Neural cell (in vitro differentiated cells): ENCODE measurements around the gene EEIG1. TPM values are rescaled to one million over a fixed set of nuclear protein-coding genes. Genes with fewer than 3 reads are reported as not detected.

Source experiments
- H2AFZ ChIP-seq: fragments of 200-600, 300-800 bp; sonication (generic), shearing (Covaris generic); 2 replicates; pipeline ENCODE4 v1.6.0; 2014; ENCODE audit warnings: low read depth, mild to moderate bottlenecking, antibody characterized with exemption, low read length, moderate library complexity
- H3F3A ChIP-seq: fragments of 200-600 bp; shearing (Covaris generic); 2 replicates; pipeline ENCODE4 v1.6.1; 2016; ENCODE audit warnings: mild to moderate bottlenecking, moderate library complexity, mixed read lengths, antibody characterized with exemption, low read length; ENCODE audit not compliant: insufficient read depth, poor library complexity, severe bottlenecking
- H3K27ac ChIP-seq: fragments of 200-600, 300-800 bp; sonication (generic), shearing (Covaris generic); 2 replicates; pipeline ENCODE4 v1.5.1; 2014; ENCODE audit warnings: mild to moderate bottlenecking, low read length, moderate library complexity
- H3K27me3 ChIP-seq: fragments of 300-800, 200-600 bp; sonication (generic), shearing (Covaris generic); 2 replicates; pipeline ENCODE4 v1.6.0; 2014; ENCODE audit warnings: mild to moderate bottlenecking, low read depth, low read length, moderate library complexity; ENCODE audit not compliant: insufficient read depth
- H3K36me3 ChIP-seq: fragments of 300-800, 200-600 bp; sonication (generic), shearing (Covaris generic); 2 replicates; pipeline ENCODE4 v1.5.1; 2014; ENCODE audit warnings: mild to moderate bottlenecking, antibody characterized with exemption, low read length, moderate library complexity; ENCODE audit not compliant: insufficient read depth
- H3K4me2 ChIP-seq: fragments of 300-800, 200-600 bp; sonication (generic), shearing (Covaris generic); 2 replicates; pipeline ENCODE4 v1.6.0; 2014; ENCODE audit warnings: mild to moderate bottlenecking, low read length
- H3K4me3 ChIP-seq: fragments of 300-800, 200-600 bp; sonication (generic), shearing (Covaris generic); 2 replicates; pipeline ENCODE4 v1.5.1; 2014; ENCODE audit warnings: mild to moderate bottlenecking, low read length, moderate library complexity
- H3K79me2 ChIP-seq: fragments of 200-600 bp; shearing (Covaris generic); replicated peaks from 2 replicates; pipeline ENCODE4 v1.6.0; 2014; ENCODE audit warnings: mild to moderate bottlenecking, low read length, moderate library complexity; ENCODE audit not compliant: insufficient read depth
- H3K9ac ChIP-seq: fragments of 300-800, 200-600 bp; sonication (generic), shearing (Covaris generic); 2 replicates; pipeline ENCODE4 v1.6.1; 2016; ENCODE audit warnings: mild to moderate bottlenecking, low read length, mixed read lengths
- H3K9me2 ChIP-seq: fragments of 200-600 bp; shearing (Covaris generic); 2 replicates; pipeline ENCODE4 v1.6.1; 2016; ENCODE audit warnings: mild to moderate bottlenecking, low read length, mixed read lengths; ENCODE audit not compliant: insufficient read depth
- H3K9me3 ChIP-seq: fragments of 200-600, 300-800 bp; sonication (generic), shearing (Covaris generic); 2 replicates; pipeline ENCODE4 v1.6.1; 2016; ENCODE audit warnings: mild to moderate bottlenecking, mixed run types, low read length, moderate library complexity, mixed read lengths
- H4K20me1 ChIP-seq: fragments of 200-600 bp; shearing (Covaris generic); 2 replicates; pipeline ENCODE4 v1.6.1; 2016; ENCODE audit warnings: mild to moderate bottlenecking, mixed run types; ENCODE audit not compliant: insufficient read depth
- CTCF ChIP-seq: fragments of 450-650 bp; IDR thresholded peaks from 2 replicates; pipeline ENCODE4 v1.5.1; 2014; ENCODE audit warnings: antibody characterized with exemption, mild to moderate bottlenecking, moderate library complexity; ENCODE audit not compliant: poor library complexity, severe bottlenecking
- EP300 ChIP-seq: fragments of 450-650 bp; conservative IDR thresholded peaks from 2 replicates; pipeline ENCODE4 v1.6.1; 2014; ENCODE audit warnings: antibody characterized with exemption, mild to moderate bottlenecking, moderate library complexity; ENCODE audit not compliant: poor library complexity, severe bottlenecking
- EZH2 ChIP-seq: fragments of 200-600, 300-800 bp; shearing (Covaris generic), sonication (generic); IDR thresholded peaks from 2 replicates; pipeline ENCODE4 v1.6.1; 2014; ENCODE audit warnings: antibody characterized with exemption, low read length, borderline replicate concordance, mild to moderate bottlenecking; ENCODE audit not compliant: insufficient read depth, poor library complexity, severe bottlenecking
- MXI1 ChIP-seq: fragments of 450-650 bp; conservative IDR thresholded peaks from 2 replicates; pipeline ENCODE4 v1.6.1; 2014; ENCODE audit warnings: antibody characterized with exemption, mild to moderate bottlenecking; ENCODE audit not compliant: poor library complexity, severe bottlenecking
- POLR2AphosphoS5 ChIP-seq: IDR thresholded peaks from 2 replicates; pipeline ENCODE4 v1.6.1; 2012
- RAD21 ChIP-seq: fragments of 450-650 bp; conservative IDR thresholded peaks from 2 replicates; pipeline ENCODE4 v1.6.1; 2014; ENCODE audit warnings: antibody characterized with exemption, mild to moderate bottlenecking, moderate library complexity
- REST ChIP-seq: IDR thresholded peaks from 2 replicates; pipeline ENCODE4 v1.6.1; 2012; ENCODE audit warnings: borderline replicate concordance
- SMC3 ChIP-seq: fragments of 450-650 bp; conservative IDR thresholded peaks from 2 replicates; pipeline ENCODE4 v1.6.1; 2014; ENCODE audit warnings: antibody characterized with exemption, mild to moderate bottlenecking, moderate library complexity; ENCODE audit not compliant: poor library complexity
- TAF1 ChIP-seq: IDR thresholded peaks from 2 replicates; pipeline ENCODE4 v1.6.1; 2012; ENCODE audit warnings: low read depth
- polyA plus RNA-seq: library from polyadenylated mRNA; depleted of rRNA; stranded (reverse); fragments of >200 nt; gene quantifications from 2 replicates; pipeline ENCODE4 v1.2.3, GENCODE V29; 2014

EEIG1 gene
- polyA plus RNA-seq, 1 donor from 2014 or later, result 6.7 TPM

GRCh38 chr9:128002959-128003358, 22.2 kb upstream of the EEIG1 start:
- H3F3A ChIP-seq, result no peaks in the 10 kb centered on the region
- TF ChIP-seq MXI1 (no peak), RAD21 (no peak), EP300 (no peak), TAF1 (no peak), REST (no peak), SMC3 (no peak), CTCF (no peak), POLR2AphosphoS5 (no peak), EZH2 (no peak)
- H3K79me2 ChIP-seq, result no peaks in the 10 kb centered on the region
- no peaks in the 10 kb centered on the region for H4K20me1 ChIP-seq
- H3K4me3 ChIP-seq, result no peak overlapping the region
- H3K9ac ChIP-seq, result no peak overlapping the region
- no peak overlapping the region for H3K27ac ChIP-seq
- no peaks in the 10 kb centered on the region for H3K9me2 ChIP-seq
- H3K4me2 ChIP-seq, result no peak overlapping the region
- no peaks in the 10 kb centered on the region for H3K36me3 ChIP-seq
- no peaks in the 10 kb centered on the region for H3K27me3 ChIP-seq
- H3K9me3 ChIP-seq, result no peaks in the 10 kb centered on the region
- H2AFZ ChIP-seq, result no peak overlapping the region

GRCh38 chr9:128001779-128002298, 21.1 kb upstream of the EEIG1 start:
- no peak for TF ChIP-seq POLR2AphosphoS5
- no peak for TF ChIP-seq SMC3
- no peak for TF ChIP-seq TAF1
- Histone ChIP-seq H3K79me2 (no peaks in the 10 kb centered on the region), H3K36me3 (no peaks in the 10 kb centered on the region), H3K4me2 (no peak overlapping the region), H4K20me1 (no peaks in the 10 kb centered on the region), H3K9me3 (no peaks in the 10 kb centered on the region), H2AFZ (no peak overlapping the region), H3K9me2 (no peaks in the 10 kb centered on the region), H3K4me3 (no peak overlapping the region), H3K27ac (no peak overlapping the region), H3K9ac (no peak overlapping the region), H3F3A (no peaks in the 10 kb centered on the region), H3K27me3 (no peaks in the 10 kb centered on the region)
